HL-60/S4 (cell line): ENCODE measurements around the gene MASP2.

ENCODE experiments used
- in situ Hi-C: fragments of 300-500 bp; cut with MboI; formaldehyde crosslinking; loops from 2 replicates; pipeline ENCODE4 v1.14.3; 2022; ENCODE audit warnings: low sequenced_read_pairs

The MASP2 gene

GRCh38 chr1:11058595-11059154 is 11.6 kb upstream of the MASP2 start:
- in situ Hi-C loops: loop anchor here (10.0 kb wide), 1 partner anchor 576 kb away; no protein-coding TSS in a partner anchor

- in situ Hi-C loops: loop anchor here (10.0 kb wide), 1 partner anchor 577 kb away; no protein-coding TSS in a partner anchor
Observed at GRCh38 chr1:11058026-11058425, 11.0 kb upstream of the MASP2 start.

GRCh38 chr1:11057477-11057876 is 10.4 kb upstream of the MASP2 start:
- in situ Hi-C loops: loop anchor here (10.0 kb wide), 1 partner anchor 577 kb away; no protein-coding TSS in a partner anchor

- in situ Hi-C loops: loop anchor here (10.0 kb wide), 1 partner anchor 578 kb away; no protein-coding TSS in a partner anchor
Observed at GRCh38 chr1:11056504-11056903, 9.5 kb upstream of the MASP2 start.

- in situ Hi-C loops: loop anchor here (10.0 kb wide), 1 partner anchor 579 kb away; no protein-coding TSS in a partner anchor
Observed at GRCh38 chr1:11055676-11056075, 8.6 kb upstream of the MASP2 start.

GRCh38 chr1:11054666-11055065 is 7.6 kb upstream of the MASP2 start:
- in situ Hi-C loops: loop anchor here (10.0 kb wide), 1 partner anchor 580 kb away; no protein-coding TSS in a partner anchor

GRCh38 chr1:11054181-11054580 is 7.1 kb upstream of the MASP2 start:
- in situ Hi-C loops: loop anchor here (10.0 kb wide), 1 partner anchor 581 kb away; no protein-coding TSS in a partner anchor

- in situ Hi-C loops: loop anchor here (10.0 kb wide), 1 partner anchor 581 kb away; no protein-coding TSS in a partner anchor
Observed at GRCh38 chr1:11053758-11054137, 6.7 kb upstream of the MASP2 start.

- in situ Hi-C loops: loop anchor here (10.0 kb wide), 1 partner anchor 582 kb away; no protein-coding TSS in a partner anchor
Observed at GRCh38 chr1:11052839-11053757, 6.1 kb upstream of the MASP2 start.

GRCh38 chr1:11051781-11052511 is 4.9 kb upstream of the MASP2 start:
- in situ Hi-C loops: loop anchor here (10.0 kb wide), 1 partner anchor 583 kb away; no protein-coding TSS in a partner anchor

- in situ Hi-C loops: loop anchor here (10.0 kb wide), 1 partner anchor 584 kb away; no protein-coding TSS in a partner anchor
Observed at GRCh38 chr1:11051121-11051520, 4.1 kb upstream of the MASP2 start.

- in situ Hi-C loops: no loop called here
Observed at GRCh38 chr1:11046270-11046566, 821 bp downstream of the MASP2 start.

GRCh38 chr1:11045428-11046269 is 1.4 kb downstream of the MASP2 start:
- in situ Hi-C loops: no loop called here

- in situ Hi-C loops: no loop called here
Observed at GRCh38 chr1:11044849-11045427, 2.1 kb downstream of the MASP2 start.

GRCh38 chr1:11044086-11044848 is 2.8 kb downstream of the MASP2 start:
- in situ Hi-C loops: no loop called here

GRCh38 chr1:11042995-11043874 is 3.8 kb downstream of the MASP2 start:
- in situ Hi-C loops: no loop called here

GRCh38 chr1:11042065-11042464 is 5.0 kb downstream of the MASP2 start:
- in situ Hi-C loops: no loop called here

GRCh38 chr1:11041048-11041447 is 6.0 kb downstream of the MASP2 start:
- in situ Hi-C loops: no loop called here
